Kidney (tissue), 14 donors: Measurements from ENCODE around the gene PCDH9. TPM values are rescaled to one million over a fixed set of nuclear protein-coding genes. Genes with fewer than 3 reads are reported as not detected.
A peak's percentile ranks its signal among the peaks of the same experiment; 100 is the strongest.

Source experiments
- DNase-seq, 5 donors: peaks; one replicate each; pipeline ENCODE4 v3.0.0-alpha.2; 2013 to 2020
- FAIRE-seq: peaks from 2 replicates; lab custom pipeline; 2012; peaks lifted over from hg19 to GRCh38; lab: Jason Lieb, UNC
- H3K27ac ChIP-seq, 2 donors: one replicate each; pipeline ENCODE4 v1.7.0; 2013; ENCODE audit warnings: low read depth in 2 of 2, low read length in 2 of 2, inconsistent platforms in 1 of 2
- H3K27me3 ChIP-seq: one replicate; pipeline ENCODE4 v1.7.1; 2013; ENCODE audit warnings: low read length, inconsistent platforms; ENCODE audit not compliant: control insufficient read depth, insufficient read depth
- H3K36me3 ChIP-seq, 3 donors: one replicate each; pipeline versions ENCODE4 v1.7.0 to v1.7.1; 2013; ENCODE audit warnings: low read length in 3 of 3, control low read depth in 1 of 3, inconsistent platforms in 1 of 3; ENCODE audit not compliant: insufficient read depth in 3 of 3, control insufficient read depth in 2 of 3
- H3K4me1 ChIP-seq, 3 donors: one replicate each; pipeline versions ENCODE4 v1.7.0 to v1.7.1; 2013; ENCODE audit warnings: low read length in 3 of 3, inconsistent platforms in 1 of 3, low read depth in 1 of 3; ENCODE audit not compliant: control insufficient read depth in 2 of 3, insufficient read depth in 2 of 3
- H3K4me3 ChIP-seq, 3 donors: one replicate each; pipeline versions ENCODE4 v1.7.0 to v1.8.1; 2013; ENCODE audit warnings: low read length in 3 of 3, control low read depth in 1 of 3, inconsistent platforms in 1 of 3
- H3K9ac ChIP-seq, 3 donors: one replicate each; pipeline versions ENCODE4 v1.7.0 to v1.7.1; 2013; ENCODE audit warnings: low read length in 3 of 3, control low read depth in 1 of 3, inconsistent platforms in 1 of 3
- H3K9me3 ChIP-seq, 3 donors: one replicate each; pipeline versions ENCODE4 v1.7.0 to v1.7.1; 2013; ENCODE audit warnings: low read length in 3 of 3, control low read depth in 1 of 3, inconsistent platforms in 1 of 3; ENCODE audit not compliant: control insufficient read depth in 2 of 3, insufficient read depth in 1 of 3
- CTCF ChIP-seq: IDR thresholded peaks from 3 replicates; pipeline ENCODE4 v1.5.1; 2012; ENCODE audit warnings: mild to moderate bottlenecking, moderate library complexity, borderline replicate concordance; ENCODE audit not compliant: insufficient read depth; ENCODE audit errors: extremely low read depth
- intact Hi-C: fragments of 100-400 bp; cut with DNase I; formaldehyde crosslinking; loops from one replicate; pipeline ENCODE4 v1.11.1; 2022
- polyA plus RNA-seq: library from polyadenylated mRNA; stranded (reverse); fragments of 350-450 nt; fragmentation: Illumina TruSeq; extraction: RNeasy Lipid Tissue Mini Kit (QIAGEN cat#74804); gene quantifications from one replicate; pipeline ENCODE4 v1.2.3, GENCODE V29; 2014; ENCODE audit warnings: low read depth, low replicate concordance; ENCODE audit not compliant: insufficient read depth
- total RNA-seq: library from RNA; stranded (reverse); fragmentation: NEBNext Ultra II Directional; extraction: Animal tissue kit (Norgen Biotek cat#: 25700); gene quantifications from one replicate; pipeline ENCODE4 v1.2.1, GENCODE V29; 2021
- donor health status: control.
- donor health status: control.
- donor health status: control.
- donor health status: control.
- donor health status: control.
- donor health status: DM: yes; HTN: yes; CAD: no.
- donor health status: Normal renal cell carcinoma (clear cell type).

Gene PCDH9
- total and polyA plus RNA-seq, 2 donors from 2014 or later = 1.6 to 9.5 TPM

- Histone ChIP-seq H3K9ac (no peak overlapping the region), H3K4me1 (peaks cover 0 to 3% (median 0%) of the 10 kb centered on the region in 3 donors), H3K9me3 (no peaks in the 10 kb centered on the region), H3K27me3 (no peaks in the 10 kb centered on the region), H3K36me3 (no peaks in the 10 kb centered on the region), H3K4me3 (no peak overlapping the region), H3K27ac (no peak overlapping the region)
- TF ChIP-seq CTCF = no peak
- intact Hi-C loops = no loop called here
- FAIRE-seq (no peak), DNase-seq (no peak)
Observed at GRCh38 chr13:66562054-66562453, 668.1 kb downstream of the PCDH9 start.

- TF ChIP-seq CTCF = no peak
- Histone ChIP-seq H3K27ac (no peak overlapping the region), H3K4me3 (no peak overlapping the region), H3K4me1 (peaks cover 0 to 3% (median 0%) of the 10 kb centered on the region in 3 donors), H3K9me3 (no peaks in the 10 kb centered on the region), H3K36me3 (no peaks in the 10 kb centered on the region), H3K9ac (no peak overlapping the region), H3K27me3 (no peaks in the 10 kb centered on the region)
- intact Hi-C loops = no loop called here
- peak in 1 of 5 donors; percentile 46 for DNase-seq
- FAIRE-seq = no peak
Observed at GRCh38 chr13:66560991-66561390, 669.1 kb downstream of the PCDH9 start.

- H3K36me3 ChIP-seq = no peaks in the 10 kb centered on the region
- no peak overlapping the region for H3K4me3 ChIP-seq
- FAIRE-seq = no peak
- no peaks in the 10 kb centered on the region for H3K9me3 ChIP-seq
- no peaks in the 10 kb centered on the region for H3K27me3 ChIP-seq
- H3K27ac ChIP-seq = no peak overlapping the region
- intact Hi-C loops = no loop called here
- peaks cover 0 to 3% (median 0%) of the 10 kb centered on the region in 3 donors for H3K4me1 ChIP-seq
- no peak for DNase-seq
- H3K9ac ChIP-seq = no peak overlapping the region
- TF ChIP-seq CTCF = no peak
Observed at GRCh38 chr13:66560189-66560588, 669.9 kb downstream of the PCDH9 start.

GRCh38 chr13:66559093-66559492 lies 671.0 kb downstream of the PCDH9 start:
- no peak for DNase-seq
- no peaks in the 10 kb centered on the region for H3K36me3 ChIP-seq
- H3K27ac ChIP-seq = no peak overlapping the region
- no peak overlapping the region for H3K4me3 ChIP-seq
- H3K27me3 ChIP-seq = no peaks in the 10 kb centered on the region
- no peak for TF ChIP-seq CTCF
- H3K9me3 ChIP-seq = no peaks in the 10 kb centered on the region
- intact Hi-C loops = no loop called here
- H3K4me1 ChIP-seq = peaks cover 0 to 3% (median 0%) of the 10 kb centered on the region in 3 donors
- no peak for FAIRE-seq
- no peak overlapping the region for H3K9ac ChIP-seq
